Stimulated activated CD8-positive, alpha-beta memory T cell treated with anti-CD3 and anti-CD28 coated beads, Interleukin-7, amount 100 ng/mL, for 1 hour (primary cell): ENCODE results near the gene RNF13.
"Not testable (repeated sequence)": the region's sequence is repeated elsewhere in the genome, so short reads cannot be mapped to it uniquely, and the experiment has no call there.

Experiments
- DNase-seq, 2 donors: peaks; one replicate each; pipeline ENCODE4 v3.0.0-alpha.2; 2020; ENCODE audit warnings: low read depth in 2 of 2

Gene RNF13

DNA sequence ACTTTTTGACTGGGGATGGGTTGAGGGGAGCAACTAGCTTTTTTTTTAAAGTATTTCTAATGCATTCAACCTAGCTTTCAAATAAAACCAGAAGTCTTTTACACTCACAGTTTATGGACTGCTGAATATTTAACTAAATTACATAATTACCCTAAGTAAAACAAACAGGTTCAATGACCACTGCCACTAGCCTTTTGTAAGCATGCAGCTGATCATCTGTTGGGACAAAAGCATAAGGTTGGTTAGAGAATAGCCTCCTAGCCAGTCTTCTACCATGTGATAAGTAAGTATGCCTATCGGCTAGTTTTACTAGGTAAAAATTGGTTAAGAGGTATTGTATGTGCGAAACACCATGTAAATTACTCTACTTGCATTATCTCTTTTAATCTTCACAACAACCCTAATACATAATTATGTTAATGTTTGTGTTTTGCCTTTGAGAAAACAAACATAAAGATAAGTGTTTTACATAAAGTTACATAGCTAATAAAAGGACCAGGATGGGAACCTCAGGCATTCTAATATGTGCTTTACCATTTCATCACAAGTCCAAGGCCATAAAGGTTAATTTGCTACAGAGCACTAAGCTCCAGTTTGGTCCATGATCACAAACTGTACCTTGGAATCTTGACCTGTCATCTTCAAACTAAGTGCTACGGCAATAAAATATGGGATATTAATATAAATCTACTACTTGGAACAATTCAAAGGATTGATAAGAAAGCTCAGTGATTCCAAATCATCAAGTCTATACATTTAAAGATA lies 144.5 kb downstream of the RNF13 start:
- DNase-seq, result no peak

- DNase-seq, result no peak
Observed at GRCh38 chr3:149958171-149958796, 145.3 kb downstream of the RNF13 start.

- DNase-seq, result no peak
Observed at GRCh38 chr3:149959443-149959842, 146.4 kb downstream of the RNF13 start.

DNA sequence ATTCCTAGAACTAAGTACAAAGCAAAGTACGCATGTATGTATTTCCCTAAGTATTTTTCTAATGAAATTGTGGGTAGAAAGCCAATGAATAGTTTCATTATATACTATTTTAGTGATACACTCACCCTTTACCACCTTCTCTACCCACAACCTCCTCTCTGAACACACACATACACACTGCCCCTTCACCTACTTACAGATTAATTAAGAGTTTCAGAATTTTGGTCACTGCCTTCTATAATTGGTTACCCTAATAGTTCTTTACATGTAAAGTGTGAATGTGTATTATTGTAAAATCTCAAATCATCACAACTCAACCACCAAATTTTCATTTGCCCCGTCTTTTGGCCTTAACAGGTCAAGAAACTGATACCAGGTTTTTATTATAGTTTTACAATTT lies 150.5 kb downstream of the RNF13 start:
- no peak for DNase-seq

DNA sequence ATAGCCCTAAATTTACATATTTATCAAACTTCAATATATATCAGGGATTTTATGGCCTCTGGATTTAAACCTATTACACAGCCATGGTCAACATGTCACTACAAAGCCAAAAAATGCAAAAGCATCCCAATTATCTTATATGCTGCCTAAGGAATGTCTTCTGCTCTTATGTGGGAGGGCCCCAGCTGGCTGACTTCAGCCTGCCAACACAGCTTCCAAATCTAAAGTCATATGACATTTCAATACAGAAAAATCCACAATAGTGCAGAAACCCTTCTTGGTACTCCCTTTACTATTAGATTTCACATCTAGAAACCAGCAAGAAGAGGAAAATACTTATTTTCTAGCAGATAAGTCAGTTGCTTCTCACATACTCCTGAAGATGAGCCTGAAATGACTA lies 151.3 kb downstream of the RNF13 start:
- no peak for DNase-seq

GRCh38 chr3:149965278-149965677 lies 152.3 kb downstream of the RNF13 start:
- no peak for DNase-seq

GRCh38 chr3:149967086-149967685 lies 154.2 kb downstream of the RNF13 start:
- DNase-seq, result no peak

DNA sequence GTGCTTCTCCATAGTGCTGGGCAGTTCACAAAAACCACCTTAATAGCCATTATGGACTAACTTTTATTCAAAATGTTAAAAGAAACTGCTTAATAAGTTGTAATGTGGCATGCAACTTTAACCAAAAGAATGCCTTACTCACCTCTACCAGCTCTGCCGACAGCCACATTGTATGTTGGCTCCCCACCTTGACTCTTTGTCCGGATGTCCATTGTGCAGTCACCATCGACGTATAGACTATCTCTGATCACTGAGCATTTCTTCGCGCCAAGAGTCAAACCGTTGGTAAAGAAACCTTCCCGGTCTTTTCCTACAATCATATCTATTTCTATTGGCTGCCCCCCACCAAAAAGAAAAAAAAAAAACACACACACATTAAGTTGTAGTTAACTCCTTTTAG lies 155.2 kb downstream of the RNF13 start:
- DNase-seq, result no peak

DNA sequence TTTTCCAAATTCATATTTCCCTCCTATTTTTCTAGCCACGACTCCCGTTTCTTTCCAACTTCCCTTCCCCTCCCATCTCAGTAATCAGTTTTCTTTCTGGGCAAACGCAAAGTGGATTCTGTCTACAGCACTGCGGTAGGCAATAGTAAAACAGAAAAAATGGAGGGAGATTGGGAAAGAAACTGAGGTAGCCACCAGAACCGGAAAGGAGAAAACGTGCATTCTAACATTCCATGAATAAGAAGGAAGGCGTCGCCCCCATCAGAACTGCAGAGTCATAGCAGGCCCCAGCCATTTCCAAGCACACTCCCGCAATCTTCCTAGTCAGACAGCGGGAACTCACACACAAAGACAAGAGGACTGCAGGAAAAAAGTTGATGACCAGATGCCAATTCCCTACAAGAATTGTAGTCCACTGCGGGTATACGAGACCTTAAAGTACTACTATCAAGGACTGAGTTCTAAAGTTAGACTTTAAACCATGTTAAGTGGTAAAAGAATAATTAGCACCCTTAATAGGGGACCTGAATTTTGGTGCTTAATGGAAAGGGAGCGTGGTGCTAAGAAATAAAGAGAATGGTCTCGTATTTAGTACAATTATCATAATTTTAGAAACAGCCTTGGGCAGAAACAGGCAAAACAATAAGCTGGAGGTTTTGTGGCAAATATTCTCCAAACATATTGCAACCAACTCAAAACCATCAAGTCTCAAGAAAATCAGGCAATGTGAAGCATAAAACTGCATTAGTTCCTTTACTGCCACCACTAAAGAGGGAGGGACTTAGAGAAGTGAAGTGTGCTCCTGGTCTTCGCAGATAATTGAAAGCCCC lies 156.3 kb downstream of the RNF13 start:
- no peak for DNase-seq

- peak; percentile 46 to 65 for DNase-seq
Observed at GRCh38 chr3:149969940-149970715, 157.1 kb downstream of the RNF13 start.

DNA sequence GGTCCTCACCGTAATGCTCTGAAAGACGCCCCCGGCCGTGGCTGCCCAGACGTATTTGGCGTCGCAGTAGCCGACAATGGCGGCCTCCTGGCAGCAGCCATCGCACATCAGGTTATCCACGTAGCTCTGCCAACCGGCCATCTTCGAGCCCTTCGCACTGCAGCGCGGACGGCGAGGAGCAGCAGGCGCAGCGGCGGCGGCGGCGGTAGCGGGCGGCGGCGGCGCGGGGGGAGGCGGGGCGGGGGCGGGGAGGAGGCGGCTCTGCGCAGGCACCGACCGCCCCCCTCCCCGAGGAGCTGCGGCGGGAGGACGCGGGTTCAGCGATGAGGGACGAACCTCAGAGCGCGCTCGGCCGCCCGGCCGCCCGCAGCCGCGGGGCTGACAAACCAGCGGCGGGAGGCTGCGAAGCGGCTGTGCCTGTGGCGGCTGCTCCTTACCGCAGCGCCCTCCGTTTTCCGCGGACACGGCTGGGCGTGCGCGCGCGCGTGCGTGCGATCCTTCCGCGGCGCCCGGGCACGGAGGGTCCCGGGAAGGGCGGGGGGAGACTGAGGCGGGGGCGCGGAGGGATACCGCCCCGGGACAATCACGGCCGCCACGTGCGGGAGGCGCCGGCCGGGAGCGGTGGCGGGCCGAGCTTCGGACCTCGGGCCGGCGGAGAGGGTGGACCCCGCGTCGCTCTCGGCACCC lies 157.8 kb downstream of the RNF13 start, which contains the start of gene PFN2:
Gene PFN2 (minus strand): TSS at position 180 of the 687 bp plus-strand sequence. CDS start 39 bp downstream, at position 141.
- DNase-seq, result peak in 1 of 2 donors; percentile 13

GRCh38 chr3:149971403-149972075 lies 158.5 kb downstream of the RNF13 start:
- peak in 1 of 2 donors; percentile 1 for DNase-seq

- no peak for DNase-seq
Observed at GRCh38 chr3:149975919-149976318, 162.9 kb downstream of the RNF13 start.

- no peak for DNase-seq
Observed at GRCh38 chr3:149977386-149977785, 164.4 kb downstream of the RNF13 start.

DNA sequence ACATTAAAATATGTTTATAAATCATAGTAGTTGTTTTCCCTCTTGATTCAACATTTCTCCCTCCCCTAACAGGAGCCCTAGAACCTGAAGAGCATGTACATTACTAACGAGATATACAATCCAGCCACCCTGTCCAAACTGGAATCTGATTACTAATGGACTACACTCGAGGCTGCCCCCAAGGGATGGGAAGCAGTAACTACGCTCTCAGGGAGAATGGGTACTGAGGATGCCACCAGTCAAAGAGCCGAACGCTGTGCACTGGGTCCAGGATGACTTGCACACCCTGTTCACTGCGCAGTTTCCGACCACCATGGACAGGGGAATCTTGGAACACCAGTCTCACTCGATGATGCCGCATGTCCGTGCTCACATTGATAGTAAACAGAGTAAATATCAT lies 169.0 kb downstream of the RNF13 start:
- DNase-seq, result not testable (repeated sequence)

DNA sequence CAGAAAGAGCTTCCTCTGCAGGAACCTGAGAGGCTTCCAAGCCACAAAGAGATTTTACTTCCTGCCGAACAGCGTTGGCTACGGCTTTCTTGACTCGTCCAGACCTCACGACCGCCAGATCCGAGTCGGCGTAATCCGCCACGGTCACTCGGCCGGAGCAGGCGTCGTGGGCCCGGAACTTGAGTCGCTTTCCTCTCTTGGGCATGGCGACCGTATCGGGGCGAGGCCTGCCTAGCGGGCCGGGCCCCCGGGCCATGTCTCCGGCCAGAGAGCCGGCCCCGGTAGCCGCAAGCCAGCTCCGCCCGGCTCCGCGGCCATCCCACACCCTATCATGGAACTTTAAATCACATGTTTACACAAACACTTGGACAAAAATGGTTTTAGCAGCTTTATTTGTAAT lies 170.0 kb downstream of the RNF13 start:
- DNase-seq, result not testable (repeated sequence)

- no peak for DNase-seq
Observed at GRCh38 chr3:149983628-149984027, 170.6 kb downstream of the RNF13 start.

- no peak for DNase-seq
Observed at GRCh38 chr3:149989307-149989706, 176.3 kb downstream of the RNF13 start.

- DNase-seq, result no peak
Observed at GRCh38 chr3:149990423-149990948, 177.5 kb downstream of the RNF13 start.
